Subcutaneous adipose tissue (tissue), 4 donors: ENCODE measurements around the gene PHPT1. TPM values are rescaled to one million over a fixed set of nuclear protein-coding genes. Genes with fewer than 3 reads are reported as not detected.

Experiments used
- total RNA-seq, 4 donors: library from RNA; depleted of rRNA; stranded (reverse); fragments of >200 nt; gene quantifications; one replicate each; pipeline ENCODE4 v1.1.0, GENCODE V29; 2016
- TF ChIP-seq, protein P1 (sequence below): fragments of 450-650 bp; IDR thresholded peaks from one replicate; pipeline ENCODE4 v1.5.1; 2016; ENCODE audit warnings: low read depth, mild to moderate bottlenecking, control low read depth, antibody characterized with exemption, moderate library complexity

Gene PHPT1
- total RNA-seq, 4 donors from 2014 or later = 31.8 to 56.6 (median 45.7) TPM

DNA sequence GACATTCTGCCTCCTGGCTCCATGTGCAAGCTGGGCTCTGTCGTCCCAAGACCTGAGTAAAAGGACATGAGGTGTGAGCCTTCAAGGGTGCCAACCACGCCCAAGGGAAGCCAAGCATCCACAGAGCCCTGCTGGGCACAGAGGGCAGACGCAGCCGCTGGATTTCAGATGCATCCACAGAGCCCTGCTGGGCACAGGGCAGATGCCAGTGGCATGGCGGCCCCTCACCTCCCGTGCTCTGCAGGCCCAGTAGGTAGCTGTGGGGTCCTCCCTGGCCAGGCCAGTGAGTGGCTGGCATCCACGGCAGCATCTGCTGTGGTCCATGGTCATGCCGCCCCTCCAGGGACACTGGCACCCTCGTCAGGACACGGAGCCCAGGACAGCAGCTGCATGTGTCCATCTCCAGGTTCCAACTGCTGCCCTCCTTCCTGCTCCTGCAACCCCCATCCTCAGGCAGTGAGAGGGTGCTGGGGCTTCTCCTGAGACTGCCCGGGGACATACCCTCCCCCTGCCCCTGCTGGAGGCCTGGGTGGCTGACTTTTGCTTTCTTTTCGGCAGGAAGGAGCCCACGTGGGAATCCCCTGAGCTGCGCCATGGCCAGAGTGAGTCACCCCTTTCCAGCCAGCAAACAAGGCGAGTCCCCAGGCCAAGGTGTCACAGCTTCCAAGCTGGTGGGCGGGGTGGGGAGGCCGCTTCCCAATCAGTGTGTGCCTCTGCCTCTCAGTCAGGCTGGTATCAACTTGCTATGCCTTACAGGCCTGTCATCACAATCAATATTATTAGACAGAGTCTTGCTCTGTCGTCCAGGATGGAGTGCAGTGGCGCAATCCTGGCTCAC, 33.1 kb downstream of the PHPT1 start:
- TF ChIP-seq, protein P1, sequence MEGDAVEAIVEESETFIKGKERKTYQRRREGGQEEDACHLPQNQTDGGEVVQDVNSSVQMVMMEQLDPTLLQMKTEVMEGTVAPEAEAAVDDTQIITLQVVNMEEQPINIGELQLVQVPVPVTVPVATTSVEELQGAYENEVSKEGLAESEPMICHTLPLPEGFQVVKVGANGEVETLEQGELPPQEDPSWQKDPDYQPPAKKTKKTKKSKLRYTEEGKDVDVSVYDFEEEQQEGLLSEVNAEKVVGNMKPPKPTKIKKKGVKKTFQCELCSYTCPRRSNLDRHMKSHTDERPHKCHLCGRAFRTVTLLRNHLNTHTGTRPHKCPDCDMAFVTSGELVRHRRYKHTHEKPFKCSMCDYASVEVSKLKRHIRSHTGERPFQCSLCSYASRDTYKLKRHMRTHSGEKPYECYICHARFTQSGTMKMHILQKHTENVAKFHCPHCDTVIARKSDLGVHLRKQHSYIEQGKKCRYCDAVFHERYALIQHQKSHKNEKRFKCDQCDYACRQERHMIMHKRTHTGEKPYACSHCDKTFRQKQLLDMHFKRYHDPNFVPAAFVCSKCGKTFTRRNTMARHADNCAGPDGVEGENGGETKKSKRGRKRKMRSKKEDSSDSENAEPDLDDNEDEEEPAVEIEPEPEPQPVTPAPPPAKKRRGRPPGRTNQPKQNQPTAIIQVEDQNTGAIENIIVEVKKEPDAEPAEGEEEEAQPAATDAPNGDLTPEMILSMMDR = no peak

DNA sequence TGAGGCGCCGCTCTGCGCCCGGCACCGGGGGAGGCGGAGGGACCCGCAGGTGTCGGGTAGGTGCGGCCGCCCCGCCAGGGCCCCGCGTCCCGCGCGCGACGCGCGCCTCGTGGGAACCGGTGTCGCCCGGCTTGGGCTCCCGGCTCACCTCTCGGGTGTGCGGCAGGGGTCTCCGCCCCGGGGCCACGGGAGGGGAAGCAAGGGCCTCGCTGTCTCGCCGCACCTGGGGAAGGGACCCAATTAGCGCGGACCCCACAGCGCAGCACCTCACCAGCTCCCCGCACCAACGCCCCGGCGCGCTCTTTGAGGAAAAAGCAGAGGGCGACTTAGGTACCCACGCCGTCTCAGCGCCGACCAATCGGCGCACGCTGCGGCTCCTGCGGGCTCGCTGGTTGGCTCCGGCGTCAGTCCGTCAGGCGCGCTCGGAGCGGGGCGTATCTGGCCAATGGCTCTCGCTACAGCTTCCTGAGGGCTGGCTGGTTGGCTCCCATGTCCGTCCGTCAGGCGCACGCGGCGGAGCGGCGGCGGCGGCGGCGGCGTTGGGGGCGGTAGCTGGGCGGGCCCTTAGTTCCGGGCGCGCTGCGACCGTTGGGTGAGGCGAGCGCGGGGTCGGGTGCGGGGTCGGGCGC, 36.9 kb downstream of the PHPT1 start, which contains the start of gene TRAF2:
Gene TRAF2 (plus strand): TSS at position 567 of the 629 bp plus-strand sequence. CDS start 12,225 bp downstream, outside the sequence.
- TF ChIP-seq, protein P1 = no peak

DNA sequence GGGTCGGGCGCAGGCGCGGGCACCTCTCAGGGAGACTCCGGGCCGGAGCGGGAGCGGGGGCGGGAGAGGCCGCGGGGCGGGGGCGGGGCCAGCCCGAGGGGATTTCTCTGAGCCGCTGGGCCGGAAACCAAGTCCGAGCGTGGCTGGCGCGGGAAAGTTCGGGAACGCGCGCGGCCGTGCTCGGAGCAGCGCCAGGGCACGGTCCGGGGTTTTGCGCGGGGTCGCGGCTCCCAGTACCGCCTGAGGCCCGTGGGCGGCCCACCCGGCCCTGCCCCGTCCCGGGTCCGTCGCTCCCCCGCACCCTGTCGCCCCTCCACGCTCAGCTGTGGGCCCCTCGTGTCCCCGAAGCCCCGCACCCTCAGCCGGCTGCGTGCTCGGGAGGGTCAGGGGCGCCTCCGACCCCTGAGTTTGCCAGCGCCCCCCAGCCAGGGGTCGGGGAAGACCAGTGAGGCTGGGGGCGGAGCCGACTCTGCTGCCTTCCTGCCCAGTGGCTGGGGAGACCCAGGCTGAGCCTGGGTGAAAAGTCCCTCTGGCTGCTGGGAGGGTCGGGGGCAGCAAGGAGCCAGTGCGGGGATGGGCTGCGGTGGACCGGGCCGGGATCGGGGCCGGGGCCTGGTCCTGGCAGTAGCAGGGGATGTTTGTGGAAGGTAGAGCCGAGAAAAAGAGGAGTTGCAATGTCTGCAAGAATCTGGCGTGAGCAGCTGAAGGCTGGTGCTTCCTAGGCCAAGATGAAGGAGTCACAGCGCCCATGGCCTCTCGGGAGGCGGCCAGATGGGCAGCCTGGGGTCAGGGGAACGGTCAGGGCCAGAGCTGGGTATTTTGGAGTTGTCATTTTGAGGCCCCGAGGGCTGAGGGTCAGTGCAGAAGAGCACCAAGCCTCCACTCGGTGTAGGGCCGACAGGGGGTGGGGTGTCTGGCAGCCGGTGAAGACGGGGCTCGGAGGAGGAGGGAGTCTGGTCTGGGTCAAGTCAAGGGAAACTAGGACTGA, 37.7 kb downstream of the PHPT1 start:
- TF ChIP-seq, protein P1 = no peak

DNA sequence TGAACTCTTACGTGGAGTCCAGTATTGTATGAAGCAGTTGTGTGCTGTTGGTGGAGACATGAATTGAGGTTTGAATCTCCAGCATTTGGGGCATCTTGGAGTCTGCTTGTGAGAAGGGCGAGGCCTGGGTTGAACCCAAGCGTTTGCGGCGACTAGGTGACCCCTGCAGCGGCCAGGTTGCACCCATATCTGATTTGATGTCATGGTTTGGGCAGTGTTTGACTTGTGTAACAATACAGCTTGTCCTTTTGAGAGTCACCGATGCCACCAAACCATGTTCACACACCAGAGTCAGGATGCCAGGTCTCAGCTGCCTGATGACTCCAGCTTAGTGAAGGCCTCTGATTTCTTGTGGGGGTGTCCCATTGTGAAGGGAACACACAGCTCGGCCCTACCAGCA, 39.2 kb downstream of the PHPT1 start:
- TF ChIP-seq, protein P1 = no peak

DNA sequence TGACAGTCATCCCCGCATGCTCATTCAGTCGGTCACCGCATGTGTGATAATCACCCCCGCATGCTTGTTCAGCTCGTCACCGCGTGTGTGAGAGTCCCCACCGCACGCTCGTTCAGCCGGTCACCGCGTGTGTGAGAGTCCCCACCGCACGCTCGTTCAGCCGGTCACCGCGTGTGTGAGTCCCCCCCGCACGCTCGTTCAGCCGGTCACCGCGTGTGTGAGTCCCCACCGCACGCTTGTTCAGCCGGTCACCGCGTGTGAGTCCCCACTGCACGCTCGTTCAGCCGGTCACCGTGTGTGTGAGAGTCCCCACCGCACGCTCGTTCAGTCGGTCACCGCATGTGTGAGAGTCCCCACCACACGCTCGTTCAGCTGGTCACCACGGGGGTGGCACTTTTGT, 40.6 kb downstream of the PHPT1 start:
- TF ChIP-seq, protein P1 = no peak

DNA sequence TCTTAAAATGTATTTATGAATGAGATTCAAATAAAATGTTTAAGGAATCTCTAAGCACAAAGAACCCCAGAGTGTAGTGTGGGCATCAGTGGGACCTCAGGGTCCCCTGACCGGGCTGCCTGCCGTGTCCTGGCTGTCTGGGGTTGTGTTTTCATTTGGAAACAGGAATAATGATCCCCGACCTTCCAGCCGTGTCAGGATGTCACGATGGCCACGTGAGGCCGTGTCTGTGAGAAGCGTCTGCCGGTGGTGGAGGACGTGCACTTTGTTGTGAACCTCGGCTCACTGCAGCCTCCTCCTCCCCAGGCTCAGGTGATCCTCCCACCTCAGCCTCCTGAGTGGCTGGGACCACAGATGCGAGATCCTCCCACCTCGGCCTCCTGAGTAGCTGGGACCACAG, 41.5 kb downstream of the PHPT1 start:
- TF ChIP-seq, protein P1 = no peak
